Mesodermal cell (in vitro differentiated cells): ENCODE data around the gene AACS. TPM values are rescaled to one million over a fixed set of nuclear protein-coding genes. Genes with fewer than 3 reads are reported as not detected.
A peak's percentile ranks its signal among the peaks of the same experiment; 100 is the strongest.

ENCODE experiments used
- H3K27ac ChIP-seq: 2 replicates; pipeline ENCODE4 v1.7.0; 2013; ENCODE audit warnings: mild to moderate bottlenecking, low read depth, low read length, moderate library complexity; ENCODE audit not compliant: severe bottlenecking
- H3K36me3 ChIP-seq: 2 replicates; pipeline ENCODE4 v1.7.1; 2013; ENCODE audit warnings: mild to moderate bottlenecking, low read length, moderate library complexity; ENCODE audit not compliant: control insufficient read depth, insufficient read depth
- H3K4me1 ChIP-seq: one replicate; pipeline ENCODE4 v1.7.1; 2013; ENCODE audit warnings: mild to moderate bottlenecking, low read length; ENCODE audit not compliant: insufficient read depth, control insufficient read depth, poor library complexity, severe bottlenecking
- H3K4me3 ChIP-seq: 2 replicates; pipeline ENCODE4 v1.7.0; 2013; ENCODE audit warnings: low read length, control low read depth, mild to moderate bottlenecking; ENCODE audit not compliant: insufficient read depth, poor library complexity, severe bottlenecking; ENCODE audit errors: extremely low read depth
- H3K9me3 ChIP-seq: 2 replicates; pipeline ENCODE4 v1.7.1; 2013; ENCODE audit warnings: mild to moderate bottlenecking, low read length, moderate library complexity; ENCODE audit not compliant: control insufficient read depth
- WGBS, 2 experiments: methylation state at CpG; one replicate each; pipeline ENCODE4 v1.1.5; 2013; ENCODE audit warnings: missing lambda C conversion rate in 2 of 2; ENCODE audit not compliant: insufficient coverage in 2 of 2; 5-methylcytosine and 5-hydroxymethylcytosine counted together
- polyA plus RNA-seq, 2 experiments: library from polyadenylated mRNA; stranded (reverse); fragments of 50-300 nt; gene quantifications; one replicate each; pipeline ENCODE4 v1.2.3, GENCODE V29; 2013

Gene AACS, protein sequence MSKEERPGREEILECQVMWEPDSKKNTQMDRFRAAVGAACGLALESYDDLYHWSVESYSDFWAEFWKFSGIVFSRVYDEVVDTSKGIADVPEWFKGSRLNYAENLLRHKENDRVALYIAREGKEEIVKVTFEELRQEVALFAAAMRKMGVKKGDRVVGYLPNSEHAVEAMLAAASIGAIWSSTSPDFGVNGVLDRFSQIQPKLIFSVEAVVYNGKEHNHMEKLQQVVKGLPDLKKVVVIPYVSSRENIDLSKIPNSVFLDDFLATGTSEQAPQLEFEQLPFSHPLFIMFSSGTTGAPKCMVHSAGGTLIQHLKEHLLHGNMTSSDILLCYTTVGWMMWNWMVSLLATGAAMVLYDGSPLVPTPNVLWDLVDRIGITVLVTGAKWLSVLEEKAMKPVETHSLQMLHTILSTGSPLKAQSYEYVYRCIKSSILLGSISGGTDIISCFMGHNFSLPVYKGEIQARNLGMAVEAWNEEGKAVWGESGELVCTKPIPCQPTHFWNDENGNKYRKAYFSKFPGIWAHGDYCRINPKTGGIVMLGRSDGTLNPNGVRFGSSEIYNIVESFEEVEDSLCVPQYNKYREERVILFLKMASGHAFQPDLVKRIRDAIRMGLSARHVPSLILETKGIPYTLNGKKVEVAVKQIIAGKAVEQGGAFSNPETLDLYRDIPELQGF
- 19.4 TPM for polyA plus RNA-seq (2013, experiment 1 of 2)
- polyA plus RNA-seq (2013, experiment 2 of 2) = 17.0 TPM

GRCh38 chr12:125065021-125065918, at the start of gene AACS:
TSS of gene AACS (plus strand) at chr12:125065435. CDS start at chr12:125065585, 150 bp downstream.
- Histone ChIP-seq H3K36me3 (no peaks in the 10 kb centered on the region), H3K9me3 (no peaks in the 10 kb centered on the region), H3K4me3 (peak within 1 kb of the TSS; percentile 66), H3K27ac (peak within 1 kb of the TSS; percentile 49), H3K4me1 (no peaks in the 10 kb centered on the region)
- 0 to 1% methylated on average over 53 to 56 of the region's 80 CpGs for WGBS, 2 experiments

DNA sequence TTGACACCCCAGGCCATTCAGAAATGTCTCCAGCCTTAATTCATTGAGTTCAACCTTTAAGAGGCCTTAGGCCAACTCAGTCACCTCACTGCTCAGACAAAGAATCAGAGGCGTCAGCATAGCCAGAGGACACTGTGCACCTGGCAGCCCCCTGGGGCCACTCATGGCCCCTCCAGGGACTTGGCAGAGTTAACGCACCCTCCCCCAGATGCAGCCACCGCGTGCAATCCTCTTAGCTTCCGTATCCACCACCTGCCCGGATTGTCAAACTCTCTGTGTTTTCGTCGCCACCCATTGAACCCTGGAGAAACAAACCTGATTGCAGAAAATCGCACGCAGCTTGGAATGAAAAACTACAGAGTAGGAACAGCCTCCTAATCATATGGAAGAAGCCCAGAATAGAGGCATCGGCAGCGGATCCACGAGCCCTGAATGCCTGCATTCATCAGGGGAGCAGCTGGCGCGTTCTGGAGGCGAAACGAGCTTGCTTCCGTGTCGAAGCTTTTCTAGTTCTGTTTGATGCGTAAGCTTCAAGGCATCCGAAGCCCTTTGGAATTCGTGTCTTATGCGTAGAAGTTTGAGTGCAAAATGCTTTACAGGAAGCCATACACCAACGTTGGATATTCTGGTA, 49.4 kb upstream of the AACS start:
- no peak overlapping the region for H3K27ac ChIP-seq
- H3K4me1 ChIP-seq = peaks cover 6% of the 10 kb centered on the region
- WGBS, 2 experiments = 94 to 96% methylated on average over 23 to 24 of the region's 24 CpGs
- peaks cover 22% of the 10 kb centered on the region for H3K36me3 ChIP-seq
- H3K9me3 ChIP-seq = no peaks in the 10 kb centered on the region
- H3K4me3 ChIP-seq = no peak overlapping the region

DNA sequence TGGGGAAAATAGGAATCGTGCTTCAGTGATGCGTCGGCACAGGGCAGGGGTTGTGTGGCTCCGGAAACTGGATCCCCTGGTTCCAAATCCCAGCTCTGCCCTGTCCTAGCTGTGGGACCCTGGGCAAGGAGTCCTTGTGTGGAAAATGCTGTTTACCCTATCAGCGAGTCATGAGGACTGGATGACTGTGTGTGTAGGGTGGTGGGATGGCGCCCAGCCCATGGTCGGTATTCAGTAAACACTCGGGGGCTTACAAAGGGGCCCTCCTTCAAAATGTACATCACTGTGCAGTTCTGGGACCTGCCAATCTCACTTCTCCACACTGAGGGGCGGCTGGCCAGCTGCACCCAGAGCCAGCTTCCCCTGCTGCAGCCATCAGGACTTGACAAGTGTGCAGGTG, 47.4 kb upstream of the AACS start:
- Histone ChIP-seq H3K27ac (no peak overlapping the region), H3K4me1 (peaks cover 6% of the 10 kb centered on the region), H3K9me3 (no peaks in the 10 kb centered on the region), H3K36me3 (peaks cover 20% of the 10 kb centered on the region), H3K4me3 (no peak overlapping the region)
- 95 to 100% methylated on average over 6 to 7 of the region's 9 CpGs for WGBS, 2 experiments

DNA sequence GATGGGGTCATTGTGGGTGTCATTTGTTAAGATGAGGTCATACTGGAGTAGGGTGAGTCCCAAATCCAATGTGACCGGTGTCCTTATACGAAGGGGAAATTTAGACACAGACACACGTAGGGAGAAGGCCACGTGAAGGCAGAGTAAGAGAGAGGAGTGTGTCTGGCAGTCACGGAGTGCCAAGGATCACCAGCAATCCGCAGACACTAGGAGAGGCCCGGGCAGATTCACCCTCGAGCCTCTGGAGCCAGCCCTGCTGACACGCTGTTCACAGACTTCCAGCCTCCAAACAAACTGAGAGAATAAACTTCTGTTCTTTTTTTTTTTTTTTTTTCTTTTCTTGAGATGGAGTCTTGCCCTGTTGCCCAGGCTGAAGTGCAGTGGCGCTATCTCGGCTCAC, 46.9 kb upstream of the AACS start:
- H3K4me1 ChIP-seq = peaks cover 6% of the 10 kb centered on the region
- WGBS, 2 experiments = 96 to 97% methylated on average over 10 of the region's 11 CpGs
- no peak overlapping the region for H3K27ac ChIP-seq
- H3K9me3 ChIP-seq = peaks cover 4% of the 10 kb centered on the region
- H3K4me3 ChIP-seq = no peak overlapping the region
- peaks cover 14% of the 10 kb centered on the region for H3K36me3 ChIP-seq

DNA sequence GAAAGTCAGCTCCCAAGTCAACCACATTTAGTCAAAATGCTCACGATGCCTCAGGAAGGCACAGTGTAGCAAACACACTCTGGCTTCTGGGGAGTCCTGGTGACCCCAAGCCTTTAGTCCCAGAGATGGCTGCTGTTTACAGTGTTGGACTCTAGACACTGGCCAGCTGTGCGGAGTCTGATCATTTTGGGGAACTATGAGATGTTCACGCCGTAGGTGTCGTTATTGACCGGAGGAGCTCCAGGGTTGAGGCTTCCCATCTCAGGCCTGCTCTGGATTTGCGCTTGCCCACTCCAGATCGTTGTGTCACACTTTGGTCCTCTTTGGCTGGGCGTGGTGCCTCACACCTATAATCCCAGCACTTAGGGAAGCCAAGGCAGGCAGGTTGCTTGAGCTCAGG, 44.1 kb upstream of the AACS start:
- H3K4me1 ChIP-seq = no peaks in the 10 kb centered on the region
- H3K9me3 ChIP-seq = peaks cover 4% of the 10 kb centered on the region
- 93 to 98% methylated on average over 9 of the region's 9 CpGs for WGBS, 2 experiments
- no peak overlapping the region for H3K27ac ChIP-seq
- no peak overlapping the region for H3K4me3 ChIP-seq
- peaks cover 7% of the 10 kb centered on the region for H3K36me3 ChIP-seq

DNA sequence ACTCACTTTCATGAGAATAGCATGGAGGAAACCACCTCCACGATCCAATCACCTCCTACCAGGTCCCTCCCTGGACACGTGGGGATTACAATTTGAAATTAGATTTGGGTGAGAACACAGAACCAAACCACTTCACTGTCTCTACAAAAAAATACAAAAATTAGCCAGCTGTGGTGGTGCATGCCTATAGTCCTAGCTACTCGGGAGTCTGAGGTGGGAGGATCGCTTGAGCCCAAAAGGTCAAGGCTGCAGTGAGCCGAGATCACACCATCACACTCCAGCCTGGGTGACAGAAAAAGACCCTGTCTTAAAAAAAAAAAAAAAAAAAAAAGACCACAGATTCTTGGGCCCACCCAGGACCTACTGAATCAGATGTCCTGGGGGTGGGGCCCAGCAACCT, 43.5 kb upstream of the AACS start:
- H3K4me3 ChIP-seq = no peak overlapping the region
- H3K27ac ChIP-seq = no peak overlapping the region
- H3K36me3 ChIP-seq = peaks cover 7% of the 10 kb centered on the region
- H3K9me3 ChIP-seq = peaks cover 4% of the 10 kb centered on the region
- no peaks in the 10 kb centered on the region for H3K4me1 ChIP-seq
- WGBS, 2 experiments = 82% methylated on average over 2 of the region's 5 CpGs; no CpG with 5 or more reads in 1 of the 2 experiments

DNA sequence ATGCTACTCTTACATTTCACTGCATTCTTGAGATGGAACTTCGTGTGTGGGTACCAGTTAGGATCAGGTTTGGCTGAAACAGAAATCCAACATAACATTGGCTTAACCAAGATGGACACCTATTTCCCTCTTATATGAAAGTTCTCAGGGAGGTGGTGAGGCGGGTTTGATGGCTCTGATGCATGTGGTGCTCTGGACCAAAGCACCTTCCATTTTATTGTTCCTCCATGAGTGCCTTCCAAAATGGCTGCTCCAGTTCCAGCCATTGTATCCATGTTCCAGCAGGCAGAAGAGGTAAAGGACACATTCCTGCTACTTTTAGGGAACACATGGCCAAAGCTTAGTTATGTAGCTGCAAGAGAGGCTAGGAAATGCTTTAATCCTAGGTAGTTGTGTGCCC, 42.2 kb upstream of the AACS start:
- Histone ChIP-seq H3K36me3 (peaks cover 7% of the 10 kb centered on the region), H3K27ac (no peak overlapping the region), H3K4me1 (no peaks in the 10 kb centered on the region), H3K4me3 (no peak overlapping the region), H3K9me3 (peaks cover 4% of the 10 kb centered on the region)
- 100% methylated on average over 1 to 2 of the region's 2 CpGs for WGBS, 2 experiments

- Histone ChIP-seq H3K9me3 (peaks cover 4% of the 10 kb centered on the region), H3K4me1 (no peaks in the 10 kb centered on the region), H3K4me3 (no peak overlapping the region), H3K36me3 (peaks cover 7% of the 10 kb centered on the region), H3K27ac (no peak overlapping the region)
- 94 to 96% methylated on average over 39 to 40 of the region's 43 CpGs for WGBS, 2 experiments
These were observed 40.2 kb upstream of the AACS start for GRCh38 chr12:125024949-125025563.

DNA sequence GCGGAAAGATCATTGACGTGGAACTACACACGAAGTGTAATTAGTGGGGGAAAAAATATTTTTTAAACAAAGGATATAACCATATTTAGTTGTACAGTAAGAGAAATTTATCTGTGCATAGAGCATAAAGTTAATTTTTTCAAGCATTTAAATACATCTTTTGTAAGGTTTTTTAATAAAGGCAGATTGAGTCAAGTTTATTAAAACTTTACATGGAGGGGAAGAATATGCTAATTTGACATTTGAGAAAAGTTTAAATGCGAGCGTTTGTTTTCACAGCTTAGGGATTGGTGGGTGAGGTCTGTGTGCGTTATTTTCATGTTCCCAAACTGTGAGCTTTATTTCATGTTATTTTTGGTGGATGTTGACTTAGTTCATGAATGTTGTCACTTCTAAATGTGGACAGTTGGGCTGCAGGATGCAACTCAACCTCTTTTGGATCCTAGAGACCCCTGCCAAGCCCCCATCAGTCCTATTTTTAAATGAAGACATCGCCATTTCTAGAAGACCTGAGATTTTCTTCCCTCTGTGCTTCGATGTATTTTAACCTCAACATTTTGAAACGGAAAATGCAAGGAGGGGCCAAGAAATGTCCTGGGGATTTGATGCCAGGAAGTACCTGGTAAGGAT, 39.5 kb upstream of the AACS start:
- Histone ChIP-seq H3K4me1 (no peaks in the 10 kb centered on the region), H3K4me3 (no peak overlapping the region), H3K27ac (no peak overlapping the region), H3K36me3 (peaks cover 7% of the 10 kb centered on the region), H3K9me3 (peaks cover 4% of the 10 kb centered on the region)
- 93% methylated on average over 6 of the region's 9 CpGs for WGBS, 2 experiments
